Urinary bladder (tissue), 4 donors: ENCODE measurements around the gene EIF4E. TPM values are rescaled to one million over a fixed set of nuclear protein-coding genes. Genes with fewer than 3 reads are reported as not detected.
A peak's percentile ranks its signal among the peaks of the same experiment; 100 is the strongest.

Experiments
- DNase-seq: peaks from one replicate; pipeline ENCODE4 v3.0.0-alpha.2; 2015; ENCODE audit errors: extremely low spot score
- H3K27ac ChIP-seq: one replicate; pipeline ENCODE4 v1.5.1; 2013; ENCODE audit warnings: low read depth, mild to moderate bottlenecking, moderate library complexity
- H3K36me3 ChIP-seq: one replicate; pipeline ENCODE4 v1.6.1; 2013; ENCODE audit warnings: mild to moderate bottlenecking, moderate library complexity; ENCODE audit not compliant: insufficient read depth
- H3K4me1 ChIP-seq: one replicate; pipeline ENCODE4 v1.6.1; 2013; ENCODE audit warnings: mild to moderate bottlenecking, moderate library complexity; ENCODE audit not compliant: insufficient read depth
- H3K4me3 ChIP-seq: one replicate; pipeline ENCODE4 v1.5.1; 2013; ENCODE audit warnings: low read depth, low read length
- WGBS: extraction: QIAGEN DNeasy Blood & Tissue Kit; methylation state at CpG from one replicate; pipeline ENCODE4 v1.1.7; 2013; 5-methylcytosine and 5-hydroxymethylcytosine counted together
- polyA plus RNA-seq: library from polyadenylated mRNA; stranded (reverse); fragments of 200-250 nt; gene quantifications from one replicate; pipeline ENCODE4 v1.2.3, GENCODE V29; 2013
- total RNA-seq: library from RNA; depleted of rRNA; stranded (reverse); fragments of >200 nt; gene quantifications from one replicate; pipeline ENCODE4 v1.2.3, GENCODE V29; 2014
- donor health status: healthy with polysubstance abuse.
- donor health status: healthy.

The EIF4E gene, protein sequence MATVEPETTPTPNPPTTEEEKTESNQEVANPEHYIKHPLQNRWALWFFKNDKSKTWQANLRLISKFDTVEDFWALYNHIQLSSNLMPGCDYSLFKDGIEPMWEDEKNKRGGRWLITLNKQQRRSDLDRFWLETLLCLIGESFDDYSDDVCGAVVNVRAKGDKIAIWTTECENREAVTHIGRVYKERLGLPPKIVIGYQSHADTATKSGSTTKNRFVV
- 143 TPM for total RNA-seq
- 48.9 TPM for polyA plus RNA-seq

DNA sequence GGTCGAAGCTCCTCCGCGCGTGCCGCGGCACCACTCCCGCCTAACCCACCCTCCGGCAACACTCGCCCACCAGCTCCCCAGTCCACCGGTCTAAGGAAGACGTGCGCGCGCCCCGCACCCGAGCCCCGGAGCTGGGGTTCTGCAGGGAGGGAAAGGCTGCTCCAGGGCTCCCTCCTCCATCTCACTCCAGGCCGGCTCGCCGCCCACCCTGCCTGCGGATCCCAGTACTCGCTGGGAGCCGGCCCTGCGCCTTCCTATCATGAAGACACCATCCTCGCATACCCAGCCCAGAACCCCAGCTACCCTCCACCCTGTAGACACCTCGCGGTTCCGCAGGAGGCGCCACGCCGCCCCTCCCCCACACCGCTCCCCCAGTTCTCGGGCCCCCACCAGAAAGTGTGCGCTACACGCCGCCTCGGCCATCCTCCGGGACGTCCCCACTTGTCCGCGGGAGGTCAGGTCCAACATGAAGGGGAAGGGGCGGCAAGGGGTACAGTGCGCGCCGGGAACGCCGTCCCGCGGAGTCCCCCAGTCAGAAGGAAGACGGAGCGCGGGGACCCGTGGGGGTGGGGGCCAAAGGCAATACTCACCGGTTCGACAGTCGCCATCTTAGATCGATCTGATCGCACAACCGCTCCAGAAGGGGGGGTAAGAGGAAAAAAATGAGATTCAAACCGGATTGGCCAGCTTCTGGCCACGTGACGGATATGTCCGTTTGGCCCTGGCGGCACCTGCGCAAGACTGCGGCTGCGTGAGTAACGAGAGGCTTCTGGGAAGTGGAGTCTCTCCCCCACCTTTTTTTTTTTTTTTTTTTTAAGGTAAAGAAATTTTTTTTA lies at the start of gene EIF4E:
TSS of gene EIF4E (minus strand) at position 629 of the 836 bp plus-strand sequence. CDS start at position 608, 21 bp downstream.
- Histone ChIP-seq H3K4me3 (peak within 1 kb of the TSS; percentile 75), H3K36me3 (no peaks in the 10 kb centered on the region), H3K27ac (peak within 1 kb of the TSS; percentile 93), H3K4me1 (no peaks in the 10 kb centered on the region)
- peak; percentile 98 for DNase-seq
- WGBS, result under 1% methylated on average over 68 of the region's 68 CpGs

DNA sequence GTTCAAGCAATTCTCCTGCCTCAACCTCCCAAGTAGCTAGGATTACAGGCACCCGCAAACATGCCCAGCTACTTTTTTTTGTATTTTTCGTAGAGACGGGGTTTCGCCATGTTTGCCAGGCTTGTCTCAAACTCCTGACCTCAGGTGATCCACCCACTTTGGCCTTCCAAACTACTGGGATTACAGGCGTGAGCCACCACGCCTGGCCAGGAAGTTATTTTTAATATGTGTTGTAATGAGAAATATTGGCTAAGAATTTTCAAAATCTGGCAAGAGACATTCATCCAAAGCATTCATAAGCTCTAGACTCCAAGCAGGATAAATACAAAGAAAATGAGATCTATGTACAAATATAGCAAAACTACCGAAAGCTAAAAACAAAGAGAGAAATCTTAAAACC lies 48.6 kb upstream of the EIF4E start:
- DNase-seq, result no peak
- no peaks in the 10 kb centered on the region for H3K36me3 ChIP-seq
- H3K27ac ChIP-seq, result no peak overlapping the region
- 80% methylated on average over 7 of the region's 7 CpGs for WGBS
- no peaks in the 10 kb centered on the region for H3K4me1 ChIP-seq
- no peak overlapping the region for H3K4me3 ChIP-seq

DNA sequence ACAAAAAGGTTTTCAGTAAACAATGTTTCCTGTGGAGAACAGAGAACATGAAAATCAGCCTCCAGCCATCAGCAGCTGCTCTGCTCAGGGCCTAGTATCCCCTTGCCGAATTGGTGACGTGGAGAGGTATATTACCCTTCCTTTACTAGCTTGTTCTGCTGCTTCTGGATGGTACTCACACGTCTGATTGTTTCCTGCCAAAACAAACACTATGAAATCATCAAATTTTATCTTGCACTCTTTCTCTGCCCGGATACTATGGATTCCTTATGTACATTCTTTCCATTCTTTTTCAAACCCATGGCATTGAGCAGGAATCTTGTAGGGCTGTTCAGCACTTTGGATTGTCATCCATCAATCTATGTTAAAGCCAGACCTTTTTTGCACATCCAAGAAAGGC lies 47.8 kb upstream of the EIF4E start:
- WGBS, result 57% methylated on average over 4 of the region's 4 CpGs
- Histone ChIP-seq H3K4me1 (no peaks in the 10 kb centered on the region), H3K4me3 (no peak overlapping the region), H3K27ac (no peak overlapping the region), H3K36me3 (no peaks in the 10 kb centered on the region)
- no peak for DNase-seq

DNA sequence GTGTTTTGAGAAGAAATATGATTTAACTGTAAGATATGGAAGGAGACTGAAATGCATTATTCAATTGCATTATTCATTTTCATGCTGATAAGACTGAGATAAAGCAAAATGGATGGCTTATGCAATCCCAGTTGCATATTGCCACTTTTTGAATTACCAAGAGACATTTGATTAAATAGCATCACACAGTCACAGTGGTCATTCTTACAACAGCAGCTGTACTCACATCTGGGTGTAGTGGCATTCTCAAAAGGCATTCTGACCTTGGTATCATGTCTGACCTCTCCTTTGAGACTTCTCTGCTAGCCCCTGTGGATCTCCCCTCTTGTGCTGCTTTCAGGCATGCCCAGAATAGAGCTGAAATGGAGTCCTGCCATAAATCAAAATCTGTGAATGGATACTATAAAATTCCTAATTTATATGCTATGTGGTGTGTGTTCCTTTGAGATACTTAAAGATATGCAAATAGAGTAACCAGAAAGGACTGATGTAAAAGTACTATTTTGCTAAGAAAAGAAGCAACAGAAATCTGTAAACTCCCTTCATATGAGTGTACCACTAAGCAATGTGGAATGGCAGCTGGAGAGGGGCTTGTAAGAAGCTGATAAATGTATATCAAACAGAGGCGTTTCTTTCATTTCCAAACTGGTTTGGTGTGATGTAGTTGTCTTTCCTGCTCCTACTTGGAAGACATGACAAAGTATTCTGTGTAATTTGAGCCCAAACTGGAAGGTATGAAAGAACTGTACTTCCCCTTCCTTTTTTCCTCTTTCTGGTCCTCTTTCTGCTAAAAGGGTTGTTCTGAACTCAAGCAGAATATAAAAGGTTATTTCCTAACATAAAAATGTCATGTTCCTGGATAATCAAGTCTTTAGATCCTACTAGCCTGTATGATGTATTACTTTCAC lies 41.2 kb upstream of the EIF4E start:
- no peak overlapping the region for H3K27ac ChIP-seq
- 38% methylated on average over 1 of the region's 1 CpG for WGBS
- H3K4me1 ChIP-seq, result no peaks in the 10 kb centered on the region
- DNase-seq, result peak; percentile 7
- H3K4me3 ChIP-seq, result no peak overlapping the region
- no peaks in the 10 kb centered on the region for H3K36me3 ChIP-seq

DNA sequence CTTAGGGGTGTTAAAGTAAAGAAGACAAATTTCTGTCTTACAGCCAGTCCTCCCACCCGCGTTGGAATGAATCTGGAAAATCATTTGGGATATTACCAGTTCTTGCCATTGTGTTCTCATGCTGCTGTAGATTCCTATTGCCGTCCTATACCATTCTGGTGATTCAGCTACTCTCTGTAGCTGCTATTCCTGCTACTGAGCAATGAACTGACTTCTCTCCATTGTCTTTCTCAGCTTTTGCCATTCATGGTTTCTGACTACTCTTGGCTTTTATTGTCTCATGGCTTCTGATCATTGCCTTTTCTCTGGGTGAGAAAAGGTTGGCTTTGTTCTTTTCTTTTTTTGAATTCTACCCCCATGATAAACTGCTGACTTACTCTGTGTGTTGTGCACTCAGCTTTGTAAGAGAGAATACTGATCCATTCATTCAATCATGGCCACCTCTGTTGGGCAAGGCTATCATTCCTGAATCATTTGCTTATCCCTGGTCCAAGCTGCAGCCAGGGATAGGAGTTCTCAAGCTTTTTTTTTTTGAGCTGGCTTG lies 38.9 kb upstream of the EIF4E start:
- WGBS, result 93% methylated on average over 3 of the region's 3 CpGs
- H3K4me1 ChIP-seq, result no peaks in the 10 kb centered on the region
- no peak overlapping the region for H3K4me3 ChIP-seq
- no peaks in the 10 kb centered on the region for H3K36me3 ChIP-seq
- H3K27ac ChIP-seq, result no peak overlapping the region
- DNase-seq, result no peak

DNA sequence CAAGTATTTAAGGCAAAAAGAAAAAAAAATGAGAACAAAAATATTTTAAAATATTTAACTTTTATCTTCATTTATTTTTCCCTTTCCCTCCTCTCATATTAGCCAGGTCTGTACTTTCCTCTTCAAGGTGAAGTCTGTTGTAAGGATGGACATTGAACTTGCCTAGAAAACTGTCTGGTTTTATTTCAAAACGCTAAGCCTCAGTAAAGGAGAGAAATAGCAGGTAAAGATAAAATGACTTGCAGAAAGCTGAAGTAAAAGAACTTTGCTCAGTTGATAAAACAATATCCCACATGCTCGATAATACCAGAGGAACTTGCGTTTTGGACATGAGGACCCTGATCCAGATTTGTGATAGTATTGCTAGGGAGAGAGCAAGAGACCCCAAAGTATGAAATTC lies 38.0 kb upstream of the EIF4E start:
- Histone ChIP-seq H3K27ac (no peak overlapping the region), H3K4me1 (no peaks in the 10 kb centered on the region), H3K4me3 (no peak overlapping the region), H3K36me3 (no peaks in the 10 kb centered on the region)
- DNase-seq, result no peak
- WGBS, result 92% methylated on average over 3 of the region's 3 CpGs

DNA sequence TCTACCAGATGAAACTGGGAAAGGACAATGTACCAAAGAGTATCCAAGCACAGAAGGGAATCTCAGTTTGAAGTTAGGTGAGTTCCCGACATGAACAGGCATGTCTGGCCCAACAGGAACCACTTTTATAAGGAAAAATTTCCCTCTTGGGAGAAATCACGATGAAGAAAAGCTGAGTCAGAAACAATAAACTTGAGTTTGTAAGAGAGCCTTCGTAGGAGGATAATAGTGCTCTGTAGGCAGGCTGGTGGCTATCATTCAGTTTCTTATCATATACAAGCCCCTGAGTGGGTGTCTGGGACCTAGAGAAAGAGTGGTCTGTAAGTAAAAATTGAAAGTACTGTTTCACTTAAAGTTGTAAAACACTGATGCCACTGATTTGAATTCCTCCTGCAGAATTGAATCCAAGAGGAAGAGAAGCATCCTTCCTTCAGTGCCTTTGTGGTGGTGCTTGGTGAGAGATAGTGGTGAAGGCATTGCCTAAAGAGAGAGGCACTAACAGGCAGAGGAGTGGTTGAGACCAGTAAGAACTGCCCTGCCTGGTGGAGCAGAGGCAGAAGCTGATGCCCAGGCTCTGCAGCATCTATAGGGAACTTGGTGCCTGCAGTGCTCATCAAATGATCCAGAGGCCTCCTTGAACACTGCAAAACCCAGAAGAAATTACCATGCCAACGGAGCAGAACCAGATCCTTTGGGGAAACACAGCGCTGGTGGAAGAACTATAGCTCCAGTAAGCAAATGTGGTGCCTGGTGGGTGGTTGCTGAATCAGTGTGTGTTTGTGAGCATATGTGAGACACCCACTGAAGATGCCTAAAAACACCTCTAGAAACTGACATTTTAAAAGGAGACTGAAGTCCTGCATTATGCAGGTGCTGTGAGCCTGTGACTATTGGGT lies 34.9 kb upstream of the EIF4E start:
- no peaks in the 10 kb centered on the region for H3K4me1 ChIP-seq
- no peak overlapping the region for H3K4me3 ChIP-seq
- no peaks in the 10 kb centered on the region for H3K36me3 ChIP-seq
- WGBS, result 70% methylated on average over 5 of the region's 5 CpGs
- no peak overlapping the region for H3K27ac ChIP-seq
- DNase-seq, result no peak

DNA sequence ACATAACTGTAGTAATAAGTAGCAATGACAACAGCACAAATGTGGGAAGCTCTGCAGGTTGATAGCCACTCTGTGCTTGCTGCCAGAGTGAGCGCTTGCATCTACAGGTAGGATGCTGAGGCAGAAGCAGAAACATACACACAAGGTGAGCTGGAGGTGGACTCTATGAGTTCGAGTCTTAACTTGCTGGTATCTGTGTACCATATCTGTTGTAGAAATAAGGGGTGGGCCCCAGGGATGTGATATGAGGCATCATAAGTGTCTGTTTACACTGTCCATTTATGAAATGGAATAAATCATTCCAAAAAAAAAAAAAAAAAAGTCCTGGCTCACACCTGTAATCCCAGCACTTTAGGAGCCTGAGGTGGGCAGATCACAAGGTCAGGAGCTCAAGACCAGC lies 32.8 kb upstream of the EIF4E start:
- Histone ChIP-seq H3K36me3 (no peaks in the 10 kb centered on the region), H3K4me3 (no peak overlapping the region), H3K4me1 (peaks cover 2% of the 10 kb centered on the region), H3K27ac (no peak overlapping the region)
- WGBS, result 89% methylated on average over 2 of the region's 2 CpGs
- DNase-seq, result no peak

DNA sequence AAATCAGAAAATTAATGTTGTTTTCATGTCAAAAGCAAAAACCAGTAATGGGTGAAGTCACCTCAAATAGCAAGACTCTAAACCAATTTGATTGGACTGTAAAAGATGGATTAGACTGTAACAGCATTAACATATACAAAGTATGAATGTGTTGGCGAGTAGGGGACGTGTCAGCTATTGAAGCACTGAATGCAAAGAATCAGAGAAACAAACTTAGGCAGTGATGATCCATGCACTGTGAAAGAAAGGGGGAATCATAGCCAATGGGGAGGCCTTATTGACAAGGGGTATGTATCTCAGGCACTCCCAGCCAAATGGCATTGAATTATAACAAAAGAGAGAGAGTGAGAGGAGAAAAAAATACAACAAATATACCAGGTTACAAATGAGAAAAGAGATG lies 30.5 kb upstream of the EIF4E start:
- peaks cover 2% of the 10 kb centered on the region for H3K4me1 ChIP-seq
- 83% methylated on average over 2 of the region's 2 CpGs for WGBS
- no peak overlapping the region for H3K27ac ChIP-seq
- no peak overlapping the region for H3K4me3 ChIP-seq
- DNase-seq, result no peak
- no peaks in the 10 kb centered on the region for H3K36me3 ChIP-seq

DNA sequence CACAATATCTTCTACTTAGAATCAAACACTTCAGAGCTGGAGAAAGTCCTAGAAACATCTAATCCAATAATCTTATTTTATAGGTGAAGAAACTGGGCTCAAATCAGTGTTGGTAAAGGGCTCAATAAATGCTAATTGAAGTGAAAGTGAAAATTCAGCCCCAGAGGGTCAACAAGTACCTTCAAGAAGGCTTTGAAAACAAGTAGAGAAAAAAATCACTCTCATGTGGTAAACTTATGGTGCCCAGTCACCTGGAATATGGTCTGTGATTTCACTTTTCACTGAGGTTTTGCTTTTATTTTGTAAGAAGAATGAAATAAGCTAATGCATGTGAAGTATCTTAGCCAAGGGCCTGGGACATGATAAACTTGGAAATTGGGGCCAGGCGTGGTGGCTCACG lies 29.1 kb upstream of the EIF4E start:
- DNase-seq, result no peak
- H3K4me1 ChIP-seq, result peaks cover 2% of the 10 kb centered on the region
- H3K27ac ChIP-seq, result no peak overlapping the region
- 98% methylated on average over 2 of the region's 2 CpGs for WGBS
- no peaks in the 10 kb centered on the region for H3K36me3 ChIP-seq
- no peak overlapping the region for H3K4me3 ChIP-seq

DNA sequence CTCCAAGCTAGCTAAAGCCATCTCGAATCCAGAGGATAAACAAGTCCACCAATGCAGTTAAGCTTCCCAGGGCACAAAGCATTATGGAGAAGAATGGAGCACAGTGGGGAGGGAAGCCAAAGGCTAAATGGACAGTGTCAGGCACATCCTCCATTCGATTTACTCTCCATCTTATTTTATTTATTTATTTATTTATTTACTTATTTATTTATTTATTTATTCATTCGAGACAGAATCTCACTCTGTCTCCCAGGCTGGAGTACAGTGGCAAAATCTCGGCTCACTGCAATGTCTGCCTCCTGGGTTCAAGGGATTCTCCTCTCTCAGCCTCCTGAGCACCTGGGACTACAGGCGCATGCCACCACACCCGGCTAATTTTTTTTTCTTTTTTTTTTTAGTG lies 26.3 kb upstream of the EIF4E start:
- peaks cover 2% of the 10 kb centered on the region for H3K4me1 ChIP-seq
- WGBS, result 88% methylated on average over 6 of the region's 6 CpGs
- H3K27ac ChIP-seq, result no peak overlapping the region
- no peak for DNase-seq
- H3K36me3 ChIP-seq, result no peaks in the 10 kb centered on the region
- H3K4me3 ChIP-seq, result no peak overlapping the region

DNA sequence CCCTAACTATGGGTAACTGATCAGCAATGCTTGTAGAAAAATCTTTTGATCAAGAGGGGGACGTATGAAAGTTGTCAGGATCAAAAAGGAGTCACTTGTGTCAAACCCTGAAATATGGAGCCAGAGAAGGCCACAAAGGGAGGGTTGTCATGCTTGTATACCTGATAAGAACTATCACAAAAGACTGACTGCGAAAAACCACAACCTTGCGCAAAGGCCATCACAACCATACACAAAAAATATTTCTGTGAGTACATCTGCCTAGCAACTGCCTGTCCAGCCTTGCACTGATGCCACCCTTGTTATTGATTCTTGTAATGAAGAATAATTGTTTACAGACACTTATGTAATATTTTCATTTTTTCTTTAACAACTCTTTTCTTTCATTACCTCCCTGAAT lies 22.8 kb upstream of the EIF4E start:
- Histone ChIP-seq H3K27ac (no peak overlapping the region), H3K4me1 (no peaks in the 10 kb centered on the region), H3K4me3 (no peak overlapping the region), H3K36me3 (no peaks in the 10 kb centered on the region)
- no peak for DNase-seq
- WGBS, result 86% methylated on average over 3 of the region's 3 CpGs

DNA sequence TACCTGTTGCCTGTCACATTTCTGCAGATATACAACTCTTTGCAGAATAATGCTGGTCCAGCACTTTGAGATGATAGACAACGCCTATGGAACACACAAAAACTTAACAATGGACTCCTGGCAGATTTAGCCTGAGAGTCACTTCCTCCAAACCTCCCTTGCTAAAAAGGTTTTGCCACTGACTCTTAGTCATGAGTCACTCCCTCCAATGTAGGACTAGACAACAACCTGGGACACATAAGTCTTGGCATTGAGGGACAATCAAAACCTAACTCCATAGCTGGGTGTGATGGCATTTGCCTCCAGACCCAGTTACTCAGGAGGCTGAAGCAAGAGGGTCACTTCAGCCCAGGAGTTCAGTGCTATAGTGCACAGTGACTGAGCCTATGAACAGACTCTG lies 22.0 kb upstream of the EIF4E start:
- Histone ChIP-seq H3K4me1 (no peaks in the 10 kb centered on the region), H3K27ac (no peak overlapping the region), H3K4me3 (no peak overlapping the region), H3K36me3 (no peaks in the 10 kb centered on the region)
- DNase-seq, result no peak
- WGBS, result 96% methylated on average over 1 of the region's 1 CpG
